ENCODE results near the gene MPC2. TPM values are rescaled to one million over a fixed set of nuclear protein-coding genes. Genes with fewer than 3 reads are reported as not detected.
A peak's percentile ranks its signal among the peaks of the same experiment; 100 is the strongest.

The MPC2 gene
- total RNA-seq, 1 experiment from 2014 or later, result 49.9 TPM

DNA sequence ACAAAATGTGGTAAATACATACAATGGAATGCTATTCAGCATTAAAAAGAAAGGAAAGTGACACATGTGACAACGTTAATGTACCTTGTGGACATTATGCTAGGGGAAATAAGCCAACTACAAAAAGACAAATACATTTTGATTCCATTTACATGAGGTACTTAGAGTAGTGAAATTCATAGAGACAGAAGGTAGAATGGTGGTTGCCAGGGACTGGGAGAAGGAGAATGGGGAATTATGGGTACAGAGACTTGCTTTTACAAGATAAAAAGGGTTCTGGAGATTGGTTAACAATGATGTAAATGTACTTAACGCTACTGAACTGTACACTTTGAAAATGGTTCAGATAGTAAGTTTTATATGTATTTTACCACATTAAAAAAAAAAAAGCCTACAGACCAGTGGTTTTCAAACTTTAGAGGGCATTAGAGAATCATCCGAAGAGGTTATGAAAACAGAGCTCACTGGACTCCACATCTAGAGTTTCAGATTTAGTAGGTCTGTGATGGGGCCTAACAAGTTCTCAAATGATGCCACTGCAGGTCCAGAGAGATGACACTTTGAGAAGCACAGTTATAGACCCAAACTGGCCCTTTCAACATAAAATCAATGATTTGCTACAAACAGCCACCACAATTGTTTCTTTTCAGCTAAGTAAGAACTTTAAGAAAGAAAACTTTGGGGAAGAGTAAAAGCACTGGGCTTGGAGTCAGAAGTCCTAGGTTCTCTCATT, 13.4 kb downstream of the MPC2 start:
- no peaks in the 10 kb centered on the region for H3K9me2 ChIP-seq (ENCODE audit: insufficient read depth)
- ATAC-seq (no peak), DNase-seq (ENCODE audit: low read depth, low spot score) (no peak)
- H3K36me3 ChIP-seq (ENCODE audit: control insufficient read depth in 1 of 2, insufficient read depth in 2 of 2, low read length in 2 of 2), result no peaks in the 10 kb centered on the region
- no peak for TF ChIP-seq POLR2AphosphoS5 (IDR thresholded peaks at IDR 0.05; ENCODE audit: low read depth, low read length)
- TF ChIP-seq ZBTB33 (IDR thresholded peaks at IDR 0.05; ENCODE audit: extremely low read depth, insufficient replicate concordance, low read length), result no peak
- no peak for TF ChIP-seq FOSL1 (IDR thresholded peaks at IDR 0.05; ENCODE audit: low read depth)
- no peak for TF ChIP-seq YY1 (IDR thresholded peaks at IDR 0.05; ENCODE audit: extremely low read depth, insufficient replicate concordance, low read depth, low read length)
- no peak for TF ChIP-seq ZNF274 (IDR thresholded peaks at IDR 0.05; ENCODE audit: low read depth, low read length)
- no peak for TF ChIP-seq CEBPB (IDR thresholded peaks at IDR 0.05; ENCODE audit: low read depth)
- TF ChIP-seq POLR2A (IDR thresholded peaks at IDR 0.05; ENCODE audit: borderline replicate concordance, extremely low read depth, insufficient read depth, insufficient read length), result no peak
- no peak for TF ChIP-seq SIN3A (IDR thresholded peaks at IDR 0.05; ENCODE audit: low read depth)
- no peak for TF ChIP-seq SP1 (IDR thresholded peaks at IDR 0.05; ENCODE audit: low read depth)
- no peak for TF ChIP-seq EZH2 (IDR thresholded peaks at IDR 0.05)
- TF ChIP-seq MAX (IDR thresholded peaks at IDR 0.05), result no peak
- TF ChIP-seq, protein P1, sequence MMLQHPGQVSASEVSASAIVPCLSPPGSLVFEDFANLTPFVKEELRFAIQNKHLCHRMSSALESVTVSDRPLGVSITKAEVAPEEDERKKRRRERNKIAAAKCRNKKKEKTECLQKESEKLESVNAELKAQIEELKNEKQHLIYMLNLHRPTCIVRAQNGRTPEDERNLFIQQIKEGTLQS (IDR thresholded peaks at IDR 0.05), result no peak
- H3K4me3 ChIP-seq (replicated peaks in 1 of 2; ENCODE audit: low read depth in 1 of 2, low read length in 2 of 2), result no peak overlapping the region
- H3K9ac ChIP-seq (ENCODE audit: low read length), result no peak overlapping the region
- ChIA-PET RAD21 (ENCODE audit: low non-redundant PET in 1 of 2, low total read pairs in 2 of 2, uncharacterized antibody in 2 of 2, unreplicated experiment in 2 of 2) (no interaction called here), CTCF (no interaction called here), POLR2A (interaction anchor here (1.8 kb wide), 1 partner anchor 13 kb away, joined by 6 read pairs; the partner anchor contains the start of genes DCAF6 and MPC2)
- H3K27ac ChIP-seq (ENCODE audit: low read depth, low read length), result no peak overlapping the region
- intact Hi-C loops (cut with micrococcal nuclease), result no loop called here
- H3K79me2 ChIP-seq (ENCODE audit: insufficient read depth, low read length), result 0 out of 2 replicates have a peak, but pooled peaks cover 2% of the 10 kb centered on the region
- BruUV-seq (replicated peaks), result no TSS peak
- H3K27me3 ChIP-seq (ENCODE audit: insufficient read depth, low read length), result no peaks in the 10 kb centered on the region
- H3K9me3 ChIP-seq (ENCODE audit: control insufficient read depth in 1 of 2, insufficient read depth in 1 of 2, low read depth in 1 of 2, low read length in 2 of 2), result no peaks in the 10 kb centered on the region
- H3K4me2 ChIP-seq (ENCODE audit: low read length), result peak overlapping the region; percentile 10; the same call in 1 of the 2 replicates
- H2AFZ ChIP-seq (ENCODE audit: low read depth, low read length, poor library complexity, severe bottlenecking), result no peak overlapping the region
- H4K20me1 ChIP-seq (ENCODE audit: insufficient read depth), result no peaks in the 10 kb centered on the region
- H3K4me1 ChIP-seq (ENCODE audit: control insufficient read depth in 1 of 2, insufficient read depth in 2 of 2, low read length in 2 of 2), result peaks cover 0 to 15% of the 10 kb centered on the region in 2 experiments; a peak in 2 of 4 replicates

All from HCT116 (cell line).